HUES64 (cell line): ENCODE results near the gene UBFD1.

ENCODE experiments used
- H3K27ac ChIP-seq: 2 replicates; pipeline ENCODE4 v1.7.0; 2013; ENCODE audit warnings: low read depth, low read length, inconsistent platforms
- H3K27me3 ChIP-seq: 2 replicates; pipeline ENCODE4 v1.6.1; 2013; ENCODE audit warnings: mild to moderate bottlenecking, low read length; ENCODE audit not compliant: insufficient read depth
- H3K36me3 ChIP-seq: 2 replicates; pipeline ENCODE4 v1.6.1; 2013; ENCODE audit warnings: mild to moderate bottlenecking, low read length; ENCODE audit not compliant: insufficient read depth
- H3K4me1 ChIP-seq: 2 replicates; pipeline ENCODE4 v1.6.1; 2013; ENCODE audit warnings: mild to moderate bottlenecking, low read length, moderate library complexity; ENCODE audit not compliant: insufficient read depth
- H3K4me3 ChIP-seq: 2 replicates; pipeline ENCODE4 v1.5.1; 2013; ENCODE audit warnings: mild to moderate bottlenecking, low read length, moderate library complexity
- H3K9ac ChIP-seq: 2 replicates; pipeline ENCODE4 v1.6.1; 2013; ENCODE audit warnings: mild to moderate bottlenecking, low read depth, low read length
- H3K9me3 ChIP-seq: 2 replicates; pipeline ENCODE4 v1.6.1; 2013; ENCODE audit warnings: low read depth, low read length; ENCODE audit not compliant: insufficient read depth
- WGBS: fragments of 150-250, 120-280 bp; methylation state at CpG from one replicate; pipeline ENCODE4 v1.1.7; 2013; ENCODE audit warnings: missing lambda C conversion rate; 5-methylcytosine and 5-hydroxymethylcytosine counted together

UBFD1 gene

GRCh38 chr16:23552161-23552560 lies 5.4 kb upstream of the UBFD1 start:
- no peak overlapping the region for H3K4me3 ChIP-seq
- no peaks in the 10 kb centered on the region for H3K27me3 ChIP-seq
- H3K27ac ChIP-seq = no peak overlapping the region
- peaks cover 74% of the 10 kb centered on the region for H3K36me3 ChIP-seq
- 78% methylated on average over 6 of the region's 6 CpGs for WGBS
- no peaks in the 10 kb centered on the region for H3K9me3 ChIP-seq
- no peaks in the 10 kb centered on the region for H3K4me1 ChIP-seq
- no peak overlapping the region for H3K9ac ChIP-seq

GRCh38 chr16:23554536-23554935 lies 3.0 kb upstream of the UBFD1 start:
- no peaks in the 10 kb centered on the region for H3K9me3 ChIP-seq
- H3K9ac ChIP-seq = 0 out of 2 replicates have a peak overlapping the region, but pooled peaks have one; percentile 6
- WGBS = 89% methylated on average over 3 of the region's 3 CpGs
- peaks cover 62% of the 10 kb centered on the region for H3K36me3 ChIP-seq
- no peak overlapping the region for H3K4me3 ChIP-seq
- H3K4me1 ChIP-seq = no peaks in the 10 kb centered on the region
- no peaks in the 10 kb centered on the region for H3K27me3 ChIP-seq
- no peak overlapping the region for H3K27ac ChIP-seq

- WGBS = 5% methylated on average over 60 of the region's 60 CpGs
- peaks cover 65% of the 10 kb centered on the region for H3K36me3 ChIP-seq
- H3K27ac ChIP-seq = peak overlapping the region; percentile 98
- no peaks in the 10 kb centered on the region for H3K9me3 ChIP-seq
- peak overlapping the region; percentile 96 for H3K9ac ChIP-seq
- H3K4me3 ChIP-seq = peak overlapping the region; percentile 83
- H3K4me1 ChIP-seq = no peaks in the 10 kb centered on the region
- no peaks in the 10 kb centered on the region for H3K27me3 ChIP-seq
Observed at GRCh38 chr16:23557779-23558702, 514 bp downstream of the UBFD1 start.

- no peak overlapping the region for H3K4me3 ChIP-seq
- no peak overlapping the region for H3K9ac ChIP-seq
- no peaks in the 10 kb centered on the region for H3K27me3 ChIP-seq
- no peak overlapping the region for H3K27ac ChIP-seq
- no peaks in the 10 kb centered on the region for H3K4me1 ChIP-seq
- WGBS = 92% methylated on average over 5 of the region's 5 CpGs
- H3K36me3 ChIP-seq = peaks cover 77% of the 10 kb centered on the region
- H3K9me3 ChIP-seq = no peaks in the 10 kb centered on the region
Observed at GRCh38 chr16:23561586-23561985, 4.1 kb downstream of the UBFD1 start.

- H3K27ac ChIP-seq = no peak overlapping the region
- H3K4me1 ChIP-seq = no peaks in the 10 kb centered on the region
- no peaks in the 10 kb centered on the region for H3K27me3 ChIP-seq
- H3K9ac ChIP-seq = no peak overlapping the region
- 97% methylated on average over 13 of the region's 13 CpGs for WGBS
- no peaks in the 10 kb centered on the region for H3K9me3 ChIP-seq
- H3K4me3 ChIP-seq = no peak overlapping the region
- H3K36me3 ChIP-seq = peaks cover 86% of the 10 kb centered on the region
Observed at GRCh38 chr16:23562505-23562904, 5.0 kb downstream of the UBFD1 start.

GRCh38 chr16:23563186-23563585 lies 5.7 kb downstream of the UBFD1 start:
- no peaks in the 10 kb centered on the region for H3K27me3 ChIP-seq
- H3K36me3 ChIP-seq = peaks cover 93% of the 10 kb centered on the region
- H3K9me3 ChIP-seq = no peaks in the 10 kb centered on the region
- no peaks in the 10 kb centered on the region for H3K4me1 ChIP-seq
- H3K4me3 ChIP-seq = no peak overlapping the region
- 93% methylated on average over 6 of the region's 6 CpGs for WGBS
- no peak overlapping the region for H3K9ac ChIP-seq
- no peak overlapping the region for H3K27ac ChIP-seq

- Histone ChIP-seq H3K4me3 (no peak overlapping the region), H3K27ac (no peak overlapping the region), H3K9ac (no peak overlapping the region), H3K36me3 (peaks cover 98% of the 10 kb centered on the region), H3K4me1 (no peaks in the 10 kb centered on the region), H3K9me3 (no peaks in the 10 kb centered on the region), H3K27me3 (no peaks in the 10 kb centered on the region)
- 95% methylated on average over 9 of the region's 9 CpGs for WGBS
Observed at GRCh38 chr16:23564575-23565363, 7.2 kb downstream of the UBFD1 start.

- H3K36me3 ChIP-seq = peaks cover 98% of the 10 kb centered on the region
- no peaks in the 10 kb centered on the region for H3K27me3 ChIP-seq
- H3K9me3 ChIP-seq = no peaks in the 10 kb centered on the region
- no peaks in the 10 kb centered on the region for H3K4me1 ChIP-seq
- WGBS = 96% methylated on average over 8 of the region's 8 CpGs
- no peak overlapping the region for H3K27ac ChIP-seq
- no peak overlapping the region for H3K9ac ChIP-seq
- no peak overlapping the region for H3K4me3 ChIP-seq
Observed at GRCh38 chr16:23566724-23567123, 9.2 kb downstream of the UBFD1 start.

- H3K9ac ChIP-seq = no peak overlapping the region
- no peak overlapping the region for H3K4me3 ChIP-seq
- no peaks in the 10 kb centered on the region for H3K9me3 ChIP-seq
- no peaks in the 10 kb centered on the region for H3K4me1 ChIP-seq
- no peaks in the 10 kb centered on the region for H3K27me3 ChIP-seq
- no peak overlapping the region for H3K27ac ChIP-seq
- peaks cover 98% of the 10 kb centered on the region for H3K36me3 ChIP-seq
- WGBS = over 99% methylated on average over 3 of the region's 3 CpGs
Observed at GRCh38 chr16:23567602-23568001, 10.1 kb downstream of the UBFD1 start.

GRCh38 chr16:23570992-23571632 lies 13.6 kb downstream of the UBFD1 start:
- Histone ChIP-seq H3K36me3 (peaks cover 95% of the 10 kb centered on the region), H3K9ac (no peak overlapping the region), H3K4me3 (no peak overlapping the region), H3K27ac (no peak overlapping the region), H3K27me3 (no peaks in the 10 kb centered on the region), H3K9me3 (no peaks in the 10 kb centered on the region), H3K4me1 (no peaks in the 10 kb centered on the region)
- WGBS = 96% methylated on average over 8 of the region's 8 CpGs

- H3K27me3 ChIP-seq = no peaks in the 10 kb centered on the region
- peaks cover 92% of the 10 kb centered on the region for H3K36me3 ChIP-seq
- no peaks in the 10 kb centered on the region for H3K4me1 ChIP-seq
- no peak overlapping the region for H3K4me3 ChIP-seq
- WGBS = 97% methylated on average over 5 of the region's 5 CpGs
- no peak overlapping the region for H3K27ac ChIP-seq
- no peaks in the 10 kb centered on the region for H3K9me3 ChIP-seq
- H3K9ac ChIP-seq = no peak overlapping the region
Observed at GRCh38 chr16:23571895-23572294, 14.4 kb downstream of the UBFD1 start.
